Fibroblast of skin of scalp (primary cell): ENCODE data around the gene PRSS2.
"Not testable (repeated sequence)": the region's sequence is repeated elsewhere in the genome, so short reads cannot be mapped to it uniquely, and the experiment has no call there.

ENCODE experiments used
- DNase-seq: peaks from one replicate; pipeline ENCODE4 v3.0.0-alpha.2; 2013

Gene PRSS2

DNA sequence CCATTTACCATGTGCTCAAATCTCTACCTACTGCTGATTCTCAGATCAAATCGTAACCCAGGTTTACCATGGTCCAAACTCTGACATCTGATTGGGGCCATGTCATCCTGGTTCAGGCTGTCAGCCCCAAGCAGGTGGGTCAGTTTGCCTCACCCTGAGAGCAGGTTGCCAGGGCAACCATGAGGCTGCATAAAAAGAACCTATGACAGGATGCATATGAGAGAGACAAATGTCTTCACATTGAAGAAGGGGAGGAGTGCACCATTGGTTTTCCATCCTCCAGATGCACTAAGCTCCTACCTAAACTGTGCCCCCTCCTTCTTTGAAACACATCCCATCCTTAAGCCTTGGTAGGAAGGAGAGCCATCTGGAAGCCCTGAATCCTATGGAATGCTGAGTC lies 11.3 kb upstream of the PRSS2 start:
- no peak for DNase-seq

GRCh38 chr7:142760071-142760642 lies 10.6 kb upstream of the PRSS2 start:
- no peak for DNase-seq

DNA sequence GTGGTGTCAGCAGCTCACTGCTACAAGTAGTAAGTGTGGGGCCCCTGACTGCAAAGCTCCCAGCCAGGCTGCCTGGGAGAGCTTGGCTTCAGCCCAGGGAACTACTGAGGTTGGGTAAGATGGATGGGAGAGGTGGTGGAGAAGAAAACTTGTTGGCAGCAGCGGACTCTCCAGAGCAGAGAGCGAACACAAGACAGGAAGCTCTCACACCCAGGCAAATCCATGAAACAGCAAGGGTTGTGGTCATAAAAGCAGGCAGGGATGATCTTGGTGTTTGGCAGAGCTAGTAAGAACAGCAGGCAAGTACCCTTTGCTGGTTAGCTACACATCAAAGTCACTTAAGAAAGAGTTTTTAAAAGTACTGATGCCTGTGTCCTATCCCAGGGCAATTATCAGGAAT lies 9.2 kb upstream of the PRSS2 start:
- DNase-seq = not testable (repeated sequence)

DNA sequence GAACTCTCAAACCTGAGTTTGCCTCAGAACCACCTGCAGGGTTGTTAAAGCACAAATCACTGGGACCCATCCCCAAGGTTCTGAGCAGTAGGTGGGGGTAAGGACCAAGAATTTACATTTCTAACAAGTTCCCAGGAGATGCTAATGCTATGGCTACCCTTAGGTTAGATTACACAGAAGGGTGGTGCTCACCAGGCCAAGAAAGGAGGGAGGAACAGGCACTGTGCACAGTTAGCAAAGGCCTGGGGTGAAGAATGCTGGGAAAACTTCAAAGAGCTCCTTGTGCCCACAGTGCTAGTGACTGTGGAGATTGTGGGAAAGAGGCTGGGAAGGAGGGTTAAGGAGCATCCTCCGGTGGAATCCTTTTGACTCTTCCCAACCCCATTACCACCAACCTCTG lies 8.7 kb upstream of the PRSS2 start:
- no peak for DNase-seq

DNA sequence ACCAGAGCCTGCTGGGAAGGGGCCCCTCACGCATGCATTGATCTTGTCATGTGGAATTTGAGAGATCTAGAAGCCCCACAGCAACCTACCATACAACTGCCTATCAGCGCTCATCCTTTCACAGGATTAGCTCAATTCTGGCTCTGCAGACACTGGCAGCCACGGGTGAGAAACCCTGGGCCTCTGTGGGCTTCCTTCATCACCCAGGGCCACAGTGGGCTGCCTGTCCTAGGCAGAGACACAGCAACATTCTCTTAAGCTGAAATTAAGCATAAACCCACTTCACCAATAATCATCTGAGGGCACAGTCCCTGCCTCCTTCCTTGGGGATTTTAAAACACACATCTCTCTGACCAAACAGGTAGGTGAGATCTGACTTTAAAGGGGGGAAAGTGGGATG lies 3.3 kb upstream of the PRSS2 start:
- no peak for DNase-seq

DNA sequence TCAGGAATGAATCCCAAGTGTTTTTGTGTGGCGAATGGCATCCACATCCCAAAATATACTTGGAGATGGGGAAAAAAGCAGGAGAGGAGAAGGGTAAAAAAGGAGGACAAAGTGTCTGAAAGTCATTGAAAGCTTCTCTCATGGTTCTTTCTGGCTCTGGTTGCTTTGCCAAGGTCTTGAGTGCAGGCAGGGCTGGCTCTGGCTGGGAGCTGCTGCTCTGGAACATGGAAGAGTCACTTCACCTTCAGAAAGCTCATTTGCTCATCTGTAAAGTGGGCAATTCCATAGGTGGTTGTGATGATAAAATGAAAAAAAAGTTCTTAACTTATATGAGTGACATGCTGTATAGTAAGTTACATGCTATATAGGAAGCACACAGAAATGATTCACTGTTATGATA lies 2.9 kb upstream of the PRSS2 start:
- no peak for DNase-seq

- DNase-seq = not testable (repeated sequence)
These were observed 1.9 kb upstream of the PRSS2 start for GRCh38 chr7:142768885-142769284.

DNA sequence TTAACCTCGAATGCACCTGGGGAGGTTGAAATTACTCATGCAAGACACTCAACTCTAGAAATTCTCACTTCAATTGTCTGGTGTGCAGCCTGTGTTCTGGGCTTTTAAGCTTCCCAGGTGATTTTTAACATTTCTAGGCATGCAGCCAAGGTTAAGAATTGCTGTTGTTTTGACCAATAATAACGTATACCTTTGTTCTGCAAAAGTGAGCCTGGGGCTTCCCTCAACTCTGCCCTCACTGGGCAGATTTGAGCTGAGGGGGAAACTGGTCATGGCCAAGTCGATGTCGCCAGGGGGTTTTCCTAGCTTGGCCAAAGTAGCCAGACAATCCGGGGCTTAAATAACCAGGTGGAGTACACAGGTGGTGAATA lies 568 bp downstream of the PRSS2 start:
- no peak for DNase-seq

DNA sequence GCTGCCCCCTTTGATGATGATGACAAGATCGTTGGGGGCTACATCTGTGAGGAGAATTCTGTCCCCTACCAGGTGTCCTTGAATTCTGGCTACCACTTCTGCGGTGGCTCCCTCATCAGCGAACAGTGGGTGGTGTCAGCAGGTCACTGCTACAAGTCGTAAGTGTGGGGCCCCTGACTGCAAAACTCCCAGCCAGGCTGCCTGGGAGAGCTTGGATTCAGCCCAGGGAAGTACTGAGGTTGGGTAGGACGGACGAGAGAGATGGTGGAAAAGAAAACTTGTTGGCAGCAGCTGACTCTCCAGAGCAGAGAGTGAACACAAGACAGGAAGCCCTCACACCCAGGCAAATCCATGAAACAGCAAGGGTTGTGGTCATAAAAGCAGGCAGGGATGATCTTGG lies 1.3 kb downstream of the PRSS2 start:
- no peak for DNase-seq

- no peak for DNase-seq
These were observed 1.9 kb downstream of the PRSS2 start for GRCh38 chr7:142772673-142773072.

GRCh38 chr7:142773230-142773629 lies 2.5 kb downstream of the PRSS2 start:
- DNase-seq = no peak

DNA sequence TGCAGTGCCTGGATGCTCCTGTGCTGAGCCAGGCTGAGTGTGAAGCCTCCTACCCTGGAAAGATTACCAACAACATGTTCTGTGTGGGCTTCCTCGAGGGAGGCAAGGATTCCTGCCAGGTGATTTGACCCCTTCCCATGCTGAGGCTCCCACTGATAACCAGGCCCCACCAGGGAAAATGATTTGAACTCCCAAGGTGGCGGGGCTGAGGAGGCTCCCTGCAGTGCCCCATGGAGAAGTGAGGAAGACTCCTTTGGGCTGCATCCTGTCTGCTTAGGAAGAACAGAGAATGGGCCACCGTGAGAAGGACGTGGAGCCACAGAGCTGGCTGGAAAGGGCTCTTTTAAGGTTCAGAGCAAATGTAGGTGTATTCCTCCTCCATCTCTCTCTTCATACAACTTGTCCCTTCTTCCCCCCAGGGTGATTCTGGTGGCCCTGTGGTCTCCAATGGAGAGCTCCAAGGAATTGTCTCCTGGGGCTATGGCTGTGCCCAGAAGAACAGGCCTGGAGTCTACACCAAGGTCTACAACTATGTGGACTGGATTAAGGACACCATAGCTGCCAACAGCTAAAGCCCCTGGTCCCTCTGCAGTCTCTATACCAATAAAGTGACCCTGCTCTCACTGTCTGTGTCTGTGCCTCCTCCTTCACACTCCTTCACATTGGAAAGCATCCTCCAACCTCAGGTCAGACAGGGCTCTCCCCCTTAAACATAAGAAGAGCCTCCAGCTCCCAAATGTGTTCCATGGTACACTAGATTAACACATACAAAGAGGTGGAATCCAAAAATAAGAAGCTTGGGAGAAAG lies 3.4 kb downstream of the PRSS2 start:
- no peak for DNase-seq

DNA sequence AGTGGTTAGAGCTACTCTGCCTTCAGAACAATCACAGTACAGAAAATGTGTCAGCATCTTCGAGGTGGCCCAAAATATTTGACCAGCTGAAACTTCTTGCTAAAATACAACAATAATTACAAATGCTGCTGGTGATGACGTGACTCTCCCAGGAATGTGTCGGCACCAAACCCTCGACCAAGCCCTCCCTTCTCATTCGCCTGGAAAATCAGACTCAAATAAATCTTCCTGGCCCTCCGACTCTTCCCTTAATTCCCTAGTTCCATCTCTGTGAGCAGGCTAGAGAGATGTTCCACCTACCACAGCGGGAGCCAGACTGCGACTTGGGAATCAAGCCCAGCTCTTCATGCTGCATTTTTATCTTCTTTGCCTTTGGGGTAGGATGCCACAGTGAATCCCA lies 4.1 kb downstream of the PRSS2 start:
- DNase-seq = peak; percentile 34

- DNase-seq = not testable (repeated sequence)
These were observed 4.8 kb downstream of the PRSS2 start for GRCh38 chr7:142775351-142776115.

GRCh38 chr7:142776206-142776844 lies 5.6 kb downstream of the PRSS2 start:
- DNase-seq = peak; percentile 15

- DNase-seq = not testable (repeated sequence)
These were observed 6.1 kb downstream of the PRSS2 start for GRCh38 chr7:142776845-142777225.

DNA sequence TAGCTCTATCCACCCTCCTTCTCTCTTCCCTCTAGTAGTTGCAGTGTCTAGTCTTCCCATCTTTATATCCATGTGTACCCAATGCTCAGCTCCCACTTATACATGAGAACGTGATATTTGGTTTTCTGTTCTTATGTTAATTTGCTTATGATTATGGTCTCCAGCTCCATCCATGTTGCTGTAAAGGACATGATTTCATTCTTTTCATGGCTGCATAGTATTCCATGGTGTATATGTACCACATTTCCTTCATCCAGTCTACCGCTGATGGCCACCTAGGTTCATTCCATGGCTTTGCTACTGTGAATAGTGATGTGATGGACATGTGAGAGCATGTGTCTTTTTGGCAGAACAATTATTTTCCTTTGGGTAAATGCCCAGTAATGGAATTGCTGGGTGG lies 6.5 kb downstream of the PRSS2 start:
- DNase-seq = no peak

- peak; percentile 91 for DNase-seq
These were observed 12.4 kb downstream of the PRSS2 start for GRCh38 chr7:142782922-142783900.

DNA sequence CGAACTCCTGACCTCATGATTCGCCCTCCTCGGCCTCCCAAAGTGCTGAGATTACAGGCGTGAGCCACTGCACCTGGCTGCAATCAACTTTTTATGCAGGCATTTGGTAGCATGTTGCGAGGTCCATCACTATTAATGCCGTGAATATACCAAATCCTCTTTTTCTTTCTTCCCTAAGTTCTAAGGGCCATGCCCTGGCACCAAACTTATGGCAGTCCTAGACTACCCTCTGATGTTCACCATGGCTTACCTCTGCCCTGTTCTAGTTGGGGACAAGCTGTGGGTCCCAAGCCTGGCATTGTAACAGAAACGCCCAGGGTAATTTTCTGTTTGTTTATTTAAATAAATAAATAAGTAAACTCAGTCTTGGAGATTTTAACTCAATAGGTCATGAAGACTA lies 13.3 kb downstream of the PRSS2 start:
- no peak for DNase-seq

- no peak for DNase-seq
These were observed 13.9 kb downstream of the PRSS2 start for GRCh38 chr7:142784716-142785115.

- no peak for DNase-seq
These were observed 15.1 kb downstream of the PRSS2 start for GRCh38 chr7:142785841-142786250.
